ENCODE measurements around the gene MED14. TPM values are rescaled to one million over a fixed set of nuclear protein-coding genes. Genes with fewer than 3 reads are reported as not detected.

MED14 gene
- total and polyA plus RNA-seq, 2 donors (not counting 1 experiment from before 2014, with no cell fraction given) = 26.4 to 63.5 TPM

DNA sequence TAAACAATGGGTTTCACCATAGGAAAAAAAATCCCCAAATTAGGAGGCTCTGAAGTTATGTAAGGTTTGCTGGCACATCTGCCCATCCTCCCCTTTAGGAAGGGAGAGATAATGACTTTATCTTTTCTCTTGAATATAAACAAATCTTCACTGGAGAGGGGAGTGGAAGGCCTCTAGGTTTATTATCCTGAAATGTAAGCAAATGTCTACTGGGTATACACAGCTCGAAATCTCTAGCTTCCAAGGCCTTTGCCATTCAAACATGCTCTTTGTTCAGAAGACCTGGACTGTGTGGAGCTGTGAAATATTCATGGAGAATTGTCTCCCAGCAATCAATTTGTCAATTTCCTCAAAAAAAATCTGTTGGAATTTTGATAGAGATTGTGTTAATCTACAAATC, 21.7 kb upstream of the MED14 start:
- Histone ChIP-seq H3K27me3 (replicated peaks in 1 of 4; ENCODE audit: control extremely low read depth in 1 of 4, control insufficient read depth in 3 of 4, insufficient read depth in 4 of 4, low read length in 3 of 4) (no peaks in the 10 kb centered on the region), H3K9ac (ENCODE audit: low read length) (no peak overlapping the region), H4K20me1 (ENCODE audit: control insufficient read depth, insufficient read depth, low read length, poor library complexity, severe bottlenecking) (no peaks in the 10 kb centered on the region), H3K4me3 (ENCODE audit: control extremely low read depth in 1 of 5, extremely low read depth in 1 of 5, insufficient read depth in 1 of 5, low read depth in 2 of 5, low read length in 4 of 5) (no peak overlapping the region), H3K79me2 (ENCODE audit: control insufficient read depth, insufficient read depth, low read length) (no peaks in the 10 kb centered on the region), H2AFZ (ENCODE audit: insufficient read depth, low read depth, low read length, poor library complexity, severe bottlenecking) (no peak overlapping the region), H3K27ac (ENCODE audit: low read length in 2 of 2) (no peak overlapping the region), H3K4me2 (replicated peaks; ENCODE audit: low read depth, low read length, poor library complexity, severe bottlenecking) (no peak overlapping the region), H3K36me3 (replicated peaks in 1 of 2; ENCODE audit: control extremely low read depth in 1 of 2, control insufficient read depth in 1 of 2, extremely low read depth in 1 of 2, insufficient read depth in 2 of 2, low read length in 1 of 2) (no peaks in the 10 kb centered on the region), H3K4me1 (ENCODE audit: control insufficient read depth in 2 of 2, insufficient read depth in 2 of 2, low read length in 2 of 2) (peaks cover 0 to 5% of the 10 kb centered on the region in 2 donors), H3K9me3 (ENCODE audit: control extremely low read depth in 1 of 3, control insufficient read depth in 2 of 3, insufficient read depth in 1 of 3, low read length in 2 of 3) (no peaks in the 10 kb centered on the region)
- H3K9me3 Mint-ChIP-seq (ENCODE audit: insufficient read depth) = no peaks in the 10 kb centered on the region
- CTCF ChIA-PET = no interaction called here
- no peak for DNase-seq
- no peak overlapping the region for H3K27ac Mint-ChIP-seq
- no peaks in the 10 kb centered on the region for H3K27me3 Mint-ChIP-seq
- intact Hi-C loops (cut with micrococcal nuclease) = no loop called here
- H3K4me1 Mint-ChIP-seq = peaks cover 3% of the 10 kb centered on the region
- no CpG with 5 or more reads among the region's 1 CpG for WGBS (ENCODE audit: insufficient coverage)
- no peak for ATAC-seq (ENCODE audit: low read depth)
- POLR2A ChIA-PET = no interaction called here
- TF ChIP-seq, protein P1, sequence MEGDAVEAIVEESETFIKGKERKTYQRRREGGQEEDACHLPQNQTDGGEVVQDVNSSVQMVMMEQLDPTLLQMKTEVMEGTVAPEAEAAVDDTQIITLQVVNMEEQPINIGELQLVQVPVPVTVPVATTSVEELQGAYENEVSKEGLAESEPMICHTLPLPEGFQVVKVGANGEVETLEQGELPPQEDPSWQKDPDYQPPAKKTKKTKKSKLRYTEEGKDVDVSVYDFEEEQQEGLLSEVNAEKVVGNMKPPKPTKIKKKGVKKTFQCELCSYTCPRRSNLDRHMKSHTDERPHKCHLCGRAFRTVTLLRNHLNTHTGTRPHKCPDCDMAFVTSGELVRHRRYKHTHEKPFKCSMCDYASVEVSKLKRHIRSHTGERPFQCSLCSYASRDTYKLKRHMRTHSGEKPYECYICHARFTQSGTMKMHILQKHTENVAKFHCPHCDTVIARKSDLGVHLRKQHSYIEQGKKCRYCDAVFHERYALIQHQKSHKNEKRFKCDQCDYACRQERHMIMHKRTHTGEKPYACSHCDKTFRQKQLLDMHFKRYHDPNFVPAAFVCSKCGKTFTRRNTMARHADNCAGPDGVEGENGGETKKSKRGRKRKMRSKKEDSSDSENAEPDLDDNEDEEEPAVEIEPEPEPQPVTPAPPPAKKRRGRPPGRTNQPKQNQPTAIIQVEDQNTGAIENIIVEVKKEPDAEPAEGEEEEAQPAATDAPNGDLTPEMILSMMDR (IDR thresholded peaks at IDR 0.05) = no peak
- TF ChIP-seq EZH2 (IDR thresholded peaks at IDR 0.05; ENCODE audit: borderline replicate concordance, insufficient read depth, low read depth, low read length, poor library complexity, severe bottlenecking) = no peak
- no peak overlapping the region for H3K4me3 Mint-ChIP-seq

DNA sequence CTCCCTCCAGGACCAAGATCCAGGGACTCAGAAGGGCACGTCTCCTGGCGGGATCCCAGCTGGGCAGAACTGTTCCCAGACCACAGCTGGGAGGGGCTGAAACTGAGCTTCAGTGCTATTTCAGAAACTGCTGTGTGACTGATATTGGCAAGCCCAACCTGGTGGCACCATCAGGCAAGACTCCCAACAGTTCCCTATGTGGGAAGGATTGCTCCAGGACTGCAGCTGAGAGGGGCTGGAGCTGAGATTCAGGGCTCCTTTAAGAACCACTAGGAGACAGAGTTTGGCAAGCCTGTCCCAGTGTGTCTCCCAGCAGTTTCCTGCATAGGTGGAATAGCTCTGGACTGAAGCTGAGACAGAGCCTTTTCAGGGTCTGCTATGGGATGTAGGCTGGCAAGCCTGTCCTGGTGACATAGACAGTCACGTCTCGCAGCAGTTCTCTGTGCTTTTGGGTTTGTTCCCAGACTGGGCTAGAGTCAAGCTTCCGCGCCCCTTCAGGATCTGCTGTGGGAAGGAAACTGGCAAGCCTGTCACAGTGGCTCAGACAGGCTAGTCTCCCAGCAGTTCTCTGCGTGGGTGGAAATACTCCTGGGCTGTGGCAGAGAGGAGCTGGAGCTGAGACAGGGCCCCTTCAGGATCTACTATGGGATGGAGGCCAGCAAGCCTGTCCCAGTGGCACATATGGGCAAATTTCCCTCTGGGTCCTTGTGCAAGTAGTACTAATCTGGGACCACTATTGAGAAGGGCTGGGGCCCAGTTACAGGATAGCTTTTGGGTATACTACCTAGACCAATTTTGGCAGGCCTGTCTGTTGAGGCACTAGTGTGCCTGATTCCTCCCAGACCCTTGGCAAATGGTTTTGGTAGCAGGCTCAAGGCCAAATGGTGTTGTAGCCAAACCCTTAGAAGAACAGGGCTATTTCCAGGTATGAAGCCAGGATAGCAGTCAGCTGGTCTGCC, 20.2 kb upstream of the MED14 start:
- CTCF ChIA-PET = interaction anchor here (1.1 kb wide), 1 partner anchor 39 kb away, joined by 3 read pairs; no protein-coding TSS in a partner anchor
- no peak overlapping the region for H3K4me2 ChIP-seq (replicated peaks; ENCODE audit: low read depth, low read length, poor library complexity, severe bottlenecking)

More for the DNA sequence above, 20.2 kb upstream of the MED14 start:
- TF ChIP-seq EZH2 (IDR thresholded peaks at IDR 0.05; ENCODE audit: borderline replicate concordance, insufficient read depth, low read depth, low read length, poor library complexity, severe bottlenecking) = no peak
- TF ChIP-seq, protein P1 (IDR thresholded peaks at IDR 0.05) = no peak
- ATAC-seq (ENCODE audit: low read depth) (no peak), DNase-seq (no peak)
- H3K79me2 ChIP-seq (ENCODE audit: control insufficient read depth, insufficient read depth, low read length) = no peaks in the 10 kb centered on the region
- no peak overlapping the region for H3K4me3 Mint-ChIP-seq
- no peak overlapping the region for H3K27ac Mint-ChIP-seq
- H2AFZ ChIP-seq (ENCODE audit: insufficient read depth, low read depth, low read length, poor library complexity, severe bottlenecking) = no peak overlapping the region
- H3K4me1 ChIP-seq (ENCODE audit: control insufficient read depth in 2 of 2, insufficient read depth in 2 of 2, low read length in 2 of 2) = peaks cover 0 to 7% of the 10 kb centered on the region in 2 donors
- peaks cover 7% of the 10 kb centered on the region for H3K4me1 Mint-ChIP-seq
- H3K9me3 Mint-ChIP-seq (ENCODE audit: insufficient read depth) = no peaks in the 10 kb centered on the region
- no peaks in the 10 kb centered on the region for H3K27me3 Mint-ChIP-seq
- H3K9ac ChIP-seq (ENCODE audit: low read length) = no peak overlapping the region
- H4K20me1 ChIP-seq (ENCODE audit: control insufficient read depth, insufficient read depth, low read length, poor library complexity, severe bottlenecking) = no peaks in the 10 kb centered on the region
- no peaks in the 10 kb centered on the region for H3K27me3 ChIP-seq (replicated peaks in 1 of 4; ENCODE audit: control extremely low read depth in 1 of 4, control insufficient read depth in 3 of 4, insufficient read depth in 4 of 4, low read length in 3 of 4)
- 94% methylated on average over 3 of the region's 7 CpGs for WGBS (ENCODE audit: insufficient coverage)
- no peak overlapping the region for H3K27ac ChIP-seq (ENCODE audit: low read length in 2 of 2)
- H3K36me3 ChIP-seq (replicated peaks in 1 of 2; ENCODE audit: control extremely low read depth in 1 of 2, control insufficient read depth in 1 of 2, extremely low read depth in 1 of 2, insufficient read depth in 2 of 2, low read length in 1 of 2) = no peaks in the 10 kb centered on the region
- no peak overlapping the region for H3K4me3 ChIP-seq (ENCODE audit: control extremely low read depth in 1 of 5, extremely low read depth in 1 of 5, insufficient read depth in 1 of 5, low read depth in 2 of 5, low read length in 4 of 5)
- POLR2A ChIA-PET = no interaction called here
- intact Hi-C loops (cut with micrococcal nuclease) = no loop called here
- H3K9me3 ChIP-seq (ENCODE audit: control extremely low read depth in 1 of 3, control insufficient read depth in 2 of 3, insufficient read depth in 1 of 3, low read length in 2 of 3) = no peaks in the 10 kb centered on the region

All from B cell (primary cell).